K562 (cell line): Measurements from ENCODE around the gene IPO13. TPM values are rescaled to one million over a fixed set of nuclear protein-coding genes. Genes with fewer than 3 reads are reported as not detected.

Experiments used
- BCL6 ChIP-seq: fragments of 250-450 bp; sonication (Bioruptor Pico); IDR thresholded peaks from 2 replicates; pipeline ENCODE4 v1.4.0; 2020
- DIDO1 ChIP-seq: fragments of 450-650 bp; IDR thresholded peaks from 2 replicates; pipeline ENCODE4 v1.6.1; 2016; ENCODE audit warnings: low read depth, missing biosample characterization, missing genetic modification characterization
- FOXM1 ChIP-seq, 2 experiments: fragments of 450-650 bp in 1 of 2; sonication (generic) in 1 of 2; formaldehyde crosslinking in 1 of 2; IDR thresholded peaks; 2 replicates each; pipeline versions ENCODE4 v1.6.1 to v1.9.0; 2017 to 2022; ENCODE audit warnings: low read depth in 2 of 2, mild to moderate bottlenecking in 2 of 2, missing genetic modification reagents in 1 of 2, moderate library complexity in 1 of 2
- FOXP1 ChIP-seq: sonication (generic); formaldehyde crosslinking; IDR thresholded peaks from 2 replicates; pipeline ENCODE4 v1.8.0; 2022; ENCODE audit warnings: mild to moderate bottlenecking, missing genetic modification reagents
- KAT7 ChIP-seq: sonication (generic); formaldehyde crosslinking; IDR thresholded peaks from 2 replicates; pipeline ENCODE4 v1.8.0; 2022; ENCODE audit warnings: missing genetic modification reagents, mild to moderate bottlenecking, borderline replicate concordance
- KLF13 ChIP-seq: fragments of 450-650 bp; IDR thresholded peaks from 2 replicates; pipeline ENCODE4 v1.6.1; 2016; ENCODE audit warnings: missing genetic modification characterization, low read depth, mild to moderate bottlenecking, missing compliant biosample characterization, moderate library complexity, borderline replicate concordance
- MAFF ChIP-seq: IDR thresholded peaks from 2 replicates; pipeline ENCODE4 v1.6.1; 2012; ENCODE audit warnings: low read length, improper control_type of control experiment
- NR2C1 ChIP-seq, 2 experiments: fragments of 450-650 bp; IDR thresholded peaks; 2 replicates each; pipeline ENCODE4 v1.6.1; 2017; ENCODE audit warnings: mild to moderate bottlenecking in 2 of 2, antibody characterized with exemption in 1 of 2, inconsistent platforms in 1 of 2, missing compliant biosample characterization in 1 of 2, missing genetic modification characterization in 1 of 2
- SREBF1 ChIP-seq: fragments of 150-350 bp; IDR thresholded peaks from 2 replicates; pipeline ENCODE4 v1.6.1; 2014; ENCODE audit warnings: antibody characterized with exemption, low read depth, low read length, borderline replicate concordance
- ZNF354B ChIP-seq: fragments of 250-450 bp; sonication (Bioruptor Pico); IDR thresholded peaks from 2 replicates; pipeline ENCODE4 v1.4.0; 2020
- polyA plus RNA-seq, 8 experiments: library from polyadenylated mRNA; depleted of rRNA in 4 of 8; stranded (reverse) in 5 of 8; unstranded in 3 of 8; fragments of >200 nt; fragmentation: Nextera tagmentation in 2 of 8; fragmentation: Illumina TruSeq in 1 of 8; extraction: Ambion mirVana in 2 of 8; extraction: Trizol in 1 of 8; gene quantifications; 2 replicates each; pipeline versions ENCODE4 v1.2.1 to v1.2.3, GENCODE V29; 2011 to 2014; ENCODE audit warnings: inconsistent platforms in 1 of 8, missing spikeins in 1 of 8
- total RNA-seq, 7 experiments: library from RNA; depleted of rRNA in 6 of 7; stranded (reverse); fragments of >200 nt in 6 of 7; fragmentation: Illumina TruSeq in 2 of 7; extraction: Trizol in 2 of 7; gene quantifications; 2 replicates each; pipeline versions ENCODE4 v1.2.1 to v1.2.3, GENCODE V29; 2011 to 2021; ENCODE audit warnings: low replicate concordance in 1 of 7
- TF ChIP-seq, protein P1 (sequence below): fragments of 450-650 bp; IDR thresholded peaks from 2 replicates; pipeline ENCODE4 v1.6.1; 2016
- TF ChIP-seq, protein P2 (sequence below), 2 experiments: fragments of 200-800 bp in 1 of 2; sonication (Bioruptor generic) in 1 of 2; sonication (generic) in 1 of 2; formaldehyde crosslinking in 1 of 2; IDR thresholded peaks in 1 of 2; conservative IDR thresholded peaks in 1 of 2; 2 replicates each; pipeline versions ENCODE4 v1.5.0 to v1.6.1; 2016 to 2020; ENCODE audit warnings: missing compliant biosample characterization in 1 of 2, missing genetic modification characterization in 1 of 2, missing genetic modification reagents in 1 of 2
- TF ChIP-seq, protein P3 (sequence below): sonication (generic); formaldehyde crosslinking; IDR thresholded peaks from 2 replicates; pipeline ENCODE4 v1.8.0; 2023; ENCODE audit warnings: mild to moderate bottlenecking, missing genetic modification reagents
- TF ChIP-seq, protein P4 (sequence below): fragments of 250-450 bp; sonication (Bioruptor Pico); IDR thresholded peaks from 2 replicates; pipeline ENCODE4 v1.4.0; 2020; ENCODE audit warnings: mild to moderate bottlenecking, moderate library complexity
- TF ChIP-seq, protein P5 (sequence below): fragments of 450-650 bp; IDR thresholded peaks from 2 replicates; pipeline ENCODE4 v1.6.1; 2016; ENCODE audit warnings: low read depth, mild to moderate bottlenecking, moderate library complexity

The IPO13 gene
- total and polyA plus RNA-seq, 9 of the 15 experiments (the other 6 are each of a cell fraction or from before 2014, with no cell fraction given) = 7.0 to 30.8 (median 16.2) TPM

DNA sequence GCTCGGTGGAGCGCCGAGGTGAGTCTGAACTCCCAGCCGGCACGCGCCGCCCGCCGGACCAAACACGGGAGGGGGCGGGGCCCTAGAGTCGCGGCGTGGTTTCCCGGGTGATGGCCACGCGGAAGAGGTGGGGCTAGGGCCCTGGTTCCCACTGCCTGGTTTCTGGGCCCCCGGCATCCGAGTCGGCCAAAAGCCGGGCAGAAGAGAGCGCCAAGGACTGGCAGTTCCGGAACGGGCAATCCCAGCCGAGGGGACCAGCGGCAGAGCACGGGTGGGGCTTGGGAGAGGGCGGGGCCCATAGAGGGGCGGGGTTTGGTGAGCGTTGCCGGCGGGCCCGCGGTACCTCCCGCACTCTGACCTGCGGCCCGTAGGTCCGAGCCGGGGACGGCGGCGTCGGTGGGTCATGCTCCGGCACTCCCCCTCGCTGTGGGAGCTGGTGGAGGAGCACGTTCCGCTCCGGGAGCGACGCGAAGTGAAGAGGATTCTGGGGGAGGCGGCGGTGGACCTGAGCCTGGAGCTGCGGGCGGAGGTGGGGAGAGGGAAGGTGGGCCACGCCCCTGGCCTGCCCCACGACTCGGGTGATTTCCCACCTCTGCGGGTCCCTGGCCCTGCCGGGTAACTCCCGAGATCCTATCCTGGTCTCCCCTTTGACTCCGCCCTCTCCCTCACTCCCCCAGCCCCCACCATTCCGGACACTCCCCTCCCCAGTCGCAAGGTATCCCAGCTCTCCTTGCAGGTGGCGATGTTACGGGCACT, 44.9 kb downstream of the IPO13 start, which contains the start of gene CCDC24 (continued):
- TF ChIP-seq SREBF1 = no peak
- TF ChIP-seq, protein P1, sequence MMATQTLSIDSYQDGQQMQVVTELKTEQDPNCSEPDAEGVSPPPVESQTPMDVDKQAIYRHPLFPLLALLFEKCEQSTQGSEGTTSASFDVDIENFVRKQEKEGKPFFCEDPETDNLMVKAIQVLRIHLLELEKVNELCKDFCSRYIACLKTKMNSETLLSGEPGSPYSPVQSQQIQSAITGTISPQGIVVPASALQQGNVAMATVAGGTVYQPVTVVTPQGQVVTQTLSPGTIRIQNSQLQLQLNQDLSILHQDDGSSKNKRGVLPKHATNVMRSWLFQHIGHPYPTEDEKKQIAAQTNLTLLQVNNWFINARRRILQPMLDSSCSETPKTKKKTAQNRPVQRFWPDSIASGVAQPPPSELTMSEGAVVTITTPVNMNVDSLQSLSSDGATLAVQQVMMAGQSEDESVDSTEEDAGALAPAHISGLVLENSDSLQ = no peak
- peak; percentile 39; the same call in 1 of the 2 replicates for TF ChIP-seq NR2C1 (IDR thresholded peaks at IDR 0.05)
- TF ChIP-seq NR2C1 (tag; IDR thresholded peaks at IDR 0.05) = peak; percentile 10; the same call in 1 of the 2 replicates
- no peak for TF ChIP-seq ZNF354B
- no peak for TF ChIP-seq FOXM1 (IDR thresholded peaks at IDR 0.05; ENCODE audit: low read depth)
- no peak for TF ChIP-seq FOXM1 (CRISPR knock-in tag; IDR thresholded peaks at IDR 0.05; ENCODE audit: low read depth)
- TF ChIP-seq KLF13 = peak; percentile 66; the same call in 1 of the 2 replicates
- TF ChIP-seq DIDO1 (tag) = peak; percentile 9; the same call in 1 of the 2 replicates
- TF ChIP-seq, protein P2, sequence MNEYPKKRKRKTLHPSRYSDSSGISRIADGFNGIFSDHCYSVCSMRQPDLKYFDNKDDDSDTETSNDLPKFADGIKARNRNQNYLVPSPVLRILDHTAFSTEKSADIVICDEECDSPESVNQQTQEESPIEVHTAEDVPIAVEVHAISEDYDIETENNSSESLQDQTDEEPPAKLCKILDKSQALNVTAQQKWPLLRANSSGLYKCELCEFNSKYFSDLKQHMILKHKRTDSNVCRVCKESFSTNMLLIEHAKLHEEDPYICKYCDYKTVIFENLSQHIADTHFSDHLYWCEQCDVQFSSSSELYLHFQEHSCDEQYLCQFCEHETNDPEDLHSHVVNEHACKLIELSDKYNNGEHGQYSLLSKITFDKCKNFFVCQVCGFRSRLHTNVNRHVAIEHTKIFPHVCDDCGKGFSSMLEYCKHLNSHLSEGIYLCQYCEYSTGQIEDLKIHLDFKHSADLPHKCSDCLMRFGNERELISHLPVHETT (CRISPR knock-in tag; conservative IDR thresholded peaks at IDR 0.05 in 1 of 2, IDR thresholded peaks at IDR 0.05 in 1 of 2) = no peak; a peak in 1 of 4 replicates
- TF ChIP-seq, protein P3, sequence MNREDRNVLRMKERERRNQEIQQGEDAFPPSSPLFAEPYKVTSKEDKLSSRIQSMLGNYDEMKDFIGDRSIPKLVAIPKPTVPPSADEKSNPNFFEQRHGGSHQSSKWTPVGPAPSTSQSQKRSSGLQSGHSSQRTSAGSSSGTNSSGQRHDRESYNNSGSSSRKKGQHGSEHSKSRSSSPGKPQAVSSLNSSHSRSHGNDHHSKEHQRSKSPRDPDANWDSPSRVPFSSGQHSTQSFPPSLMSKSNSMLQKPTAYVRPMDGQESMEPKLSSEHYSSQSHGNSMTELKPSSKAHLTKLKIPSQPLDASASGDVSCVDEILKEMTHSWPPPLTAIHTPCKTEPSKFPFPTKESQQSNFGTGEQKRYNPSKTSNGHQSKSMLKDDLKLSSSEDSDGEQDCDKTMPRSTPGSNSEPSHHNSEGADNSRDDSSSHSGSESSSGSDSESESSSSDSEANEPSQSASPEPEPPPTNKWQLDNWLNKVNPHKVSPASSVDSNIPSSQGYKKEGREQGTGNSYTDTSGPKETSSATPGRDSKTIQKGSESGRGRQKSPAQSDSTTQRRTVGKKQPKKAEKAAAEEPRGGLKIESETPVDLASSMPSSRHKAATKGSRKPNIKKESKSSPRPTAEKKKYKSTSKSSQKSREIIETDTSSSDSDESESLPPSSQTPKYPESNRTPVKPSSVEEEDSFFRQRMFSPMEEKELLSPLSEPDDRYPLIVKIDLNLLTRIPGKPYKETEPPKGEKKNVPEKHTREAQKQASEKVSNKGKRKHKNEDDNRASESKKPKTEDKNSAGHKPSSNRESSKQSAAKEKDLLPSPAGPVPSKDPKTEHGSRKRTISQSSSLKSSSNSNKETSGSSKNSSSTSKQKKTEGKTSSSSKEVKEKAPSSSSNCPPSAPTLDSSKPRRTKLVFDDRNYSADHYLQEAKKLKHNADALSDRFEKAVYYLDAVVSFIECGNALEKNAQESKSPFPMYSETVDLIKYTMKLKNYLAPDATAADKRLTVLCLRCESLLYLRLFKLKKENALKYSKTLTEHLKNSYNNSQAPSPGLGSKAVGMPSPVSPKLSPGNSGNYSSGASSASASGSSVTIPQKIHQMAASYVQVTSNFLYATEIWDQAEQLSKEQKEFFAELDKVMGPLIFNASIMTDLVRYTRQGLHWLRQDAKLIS = no peak
- peak; percentile 49; the same call in 1 of the 2 replicates for TF ChIP-seq KAT7 (CRISPR knock-in tag)
- TF ChIP-seq, protein P4, sequence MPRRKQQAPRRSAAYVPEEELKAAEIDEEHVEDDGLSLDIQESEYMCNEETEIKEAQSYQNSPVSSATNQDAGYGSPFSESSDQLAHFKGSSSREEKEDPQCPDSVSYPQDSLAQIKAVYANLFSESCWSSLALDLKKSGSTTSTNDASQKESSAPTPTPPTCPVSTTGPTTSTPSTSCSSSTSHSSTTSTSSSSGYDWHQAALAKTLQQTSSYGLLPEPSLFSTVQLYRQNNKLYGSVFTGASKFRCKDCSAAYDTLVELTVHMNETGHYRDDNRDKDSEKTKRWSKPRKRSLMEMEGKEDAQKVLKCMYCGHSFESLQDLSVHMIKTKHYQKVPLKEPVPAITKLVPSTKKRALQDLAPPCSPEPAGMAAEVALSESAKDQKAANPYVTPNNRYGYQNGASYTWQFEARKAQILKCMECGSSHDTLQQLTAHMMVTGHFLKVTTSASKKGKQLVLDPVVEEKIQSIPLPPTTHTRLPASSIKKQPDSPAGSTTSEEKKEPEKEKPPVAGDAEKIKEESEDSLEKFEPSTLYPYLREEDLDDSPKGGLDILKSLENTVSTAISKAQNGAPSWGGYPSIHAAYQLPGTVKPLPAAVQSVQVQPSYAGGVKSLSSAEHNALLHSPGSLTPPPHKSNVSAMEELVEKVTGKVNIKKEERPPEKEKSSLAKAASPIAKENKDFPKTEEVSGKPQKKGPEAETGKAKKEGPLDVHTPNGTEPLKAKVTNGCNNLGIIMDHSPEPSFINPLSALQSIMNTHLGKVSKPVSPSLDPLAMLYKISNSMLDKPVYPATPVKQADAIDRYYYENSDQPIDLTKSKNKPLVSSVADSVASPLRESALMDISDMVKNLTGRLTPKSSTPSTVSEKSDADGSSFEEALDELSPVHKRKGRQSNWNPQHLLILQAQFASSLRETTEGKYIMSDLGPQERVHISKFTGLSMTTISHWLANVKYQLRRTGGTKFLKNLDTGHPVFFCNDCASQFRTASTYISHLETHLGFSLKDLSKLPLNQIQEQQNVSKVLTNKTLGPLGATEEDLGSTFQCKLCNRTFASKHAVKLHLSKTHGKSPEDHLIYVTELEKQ (CRISPR knock-in tag) = no peak
- TF ChIP-seq, protein P5, sequence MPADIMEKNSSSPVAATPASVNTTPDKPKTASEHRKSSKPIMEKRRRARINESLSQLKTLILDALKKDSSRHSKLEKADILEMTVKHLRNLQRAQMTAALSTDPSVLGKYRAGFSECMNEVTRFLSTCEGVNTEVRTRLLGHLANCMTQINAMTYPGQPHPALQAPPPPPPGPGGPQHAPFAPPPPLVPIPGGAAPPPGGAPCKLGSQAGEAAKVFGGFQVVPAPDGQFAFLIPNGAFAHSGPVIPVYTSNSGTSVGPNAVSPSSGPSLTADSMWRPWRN = peak; percentile 90
- TF ChIP-seq BCL6 = no peak
- TF ChIP-seq FOXP1 (CRISPR knock-in tag) = peak; percentile 74
- TF ChIP-seq MAFF = no peak
